Measurements from ENCODE around the gene DCUN1D2.

The DCUN1D2 gene

DNA sequence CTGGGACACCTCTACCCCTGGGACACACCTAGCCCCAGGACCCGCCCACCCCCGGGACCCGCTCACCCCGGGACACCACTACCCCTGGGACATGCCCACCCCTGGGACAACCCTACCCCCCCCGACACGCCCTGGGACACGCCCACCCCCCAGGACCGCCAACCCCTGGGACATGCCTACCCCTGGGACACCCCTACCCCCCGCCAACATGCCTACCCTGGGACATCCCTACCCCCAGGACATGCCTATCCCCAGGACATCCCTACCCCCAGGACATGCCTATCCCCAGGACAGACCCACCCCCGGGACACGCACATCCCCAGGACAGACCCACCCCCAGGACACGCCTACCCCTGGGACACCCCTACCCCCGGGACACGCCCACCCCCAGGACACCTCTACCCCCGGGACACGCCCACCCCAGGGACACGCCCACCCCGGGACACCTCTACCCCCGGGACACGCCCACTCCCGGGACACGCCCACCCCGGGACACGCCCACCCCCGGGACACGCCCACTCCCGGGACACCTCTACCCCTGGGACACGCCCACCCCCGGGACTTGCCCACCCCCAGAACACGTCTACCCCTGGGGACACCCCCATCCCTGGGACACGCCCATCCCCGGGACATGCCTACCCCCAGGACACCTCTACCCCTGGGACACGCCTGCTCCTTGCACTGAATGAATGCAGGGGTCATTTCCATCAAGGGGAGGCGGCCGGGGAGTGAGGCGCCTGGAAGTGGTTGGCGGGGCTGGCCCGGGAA is 69.5 kb downstream of the DCUN1D2 start:
- DNase-seq: no peak

DNA sequence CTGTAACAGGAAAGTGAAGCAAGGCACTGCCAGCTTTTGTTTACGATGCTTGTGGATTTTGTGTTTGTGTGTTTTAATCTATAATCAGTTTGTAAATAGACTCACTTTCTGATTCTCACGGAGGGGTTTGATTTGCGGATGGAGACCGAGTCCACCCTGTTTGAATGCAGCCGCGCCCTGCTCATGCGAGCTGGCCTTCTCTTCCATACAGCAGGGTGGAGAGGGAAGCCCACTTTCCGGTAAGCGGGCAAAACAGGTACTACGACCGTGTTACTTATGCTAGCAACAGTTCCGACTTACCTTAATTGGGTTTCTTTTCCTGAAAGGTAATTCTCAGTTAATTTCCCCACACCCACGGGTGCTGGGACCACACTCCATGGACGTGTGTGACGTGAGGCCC is 70.3 kb downstream of the DCUN1D2 start:
- DNase-seq: no peak

DNA sequence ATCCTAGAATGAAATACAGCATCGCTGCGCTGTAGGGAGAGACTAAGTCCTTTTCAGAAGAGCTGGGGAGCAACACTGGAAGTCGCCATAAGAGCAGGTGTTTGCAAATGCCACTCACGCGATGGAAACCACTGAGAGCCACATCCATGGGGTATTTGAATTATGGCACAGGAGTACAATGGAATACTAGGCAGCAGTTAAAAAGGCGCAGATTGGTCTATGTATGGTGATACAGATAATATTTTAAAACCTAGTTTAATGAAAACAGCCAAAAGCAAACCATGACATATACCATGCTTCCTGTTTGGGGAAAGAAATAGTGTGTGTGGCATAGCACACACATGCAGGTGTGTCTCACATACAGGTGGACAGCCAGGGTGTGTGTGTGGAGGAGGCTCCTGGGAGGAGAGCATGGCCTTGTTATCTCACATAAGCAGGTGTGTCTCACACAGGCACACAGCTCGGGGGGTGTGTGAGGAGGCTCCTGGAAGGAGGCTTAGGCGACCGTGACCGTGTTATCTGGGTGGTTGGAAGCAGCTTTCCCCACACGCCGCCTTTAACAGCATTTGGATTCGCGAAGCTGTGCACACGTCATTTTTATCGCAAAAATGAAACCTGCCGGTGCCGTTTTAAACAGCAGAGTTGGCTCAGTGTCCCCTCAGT is 70.8 kb downstream of the DCUN1D2 start:
- DNase-seq: no peak

DNA sequence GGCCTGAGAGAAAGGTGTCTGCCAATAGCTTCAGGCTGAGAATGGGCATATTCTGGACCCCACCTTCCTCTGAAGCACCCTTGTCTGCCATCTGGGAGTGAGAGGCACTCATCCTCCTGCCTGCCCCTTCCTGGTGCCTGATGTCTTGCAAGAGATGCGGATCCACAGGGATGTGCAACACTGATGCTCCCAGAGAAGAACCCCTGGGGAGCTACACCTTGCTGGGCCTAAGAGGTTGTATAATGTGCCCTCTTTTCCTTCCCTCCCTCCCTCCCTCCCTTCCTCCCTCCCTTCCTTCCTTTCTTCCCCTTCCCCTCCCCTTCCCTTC is 71.8 kb downstream of the DCUN1D2 start:
- DNase-seq: no peak

DNA sequence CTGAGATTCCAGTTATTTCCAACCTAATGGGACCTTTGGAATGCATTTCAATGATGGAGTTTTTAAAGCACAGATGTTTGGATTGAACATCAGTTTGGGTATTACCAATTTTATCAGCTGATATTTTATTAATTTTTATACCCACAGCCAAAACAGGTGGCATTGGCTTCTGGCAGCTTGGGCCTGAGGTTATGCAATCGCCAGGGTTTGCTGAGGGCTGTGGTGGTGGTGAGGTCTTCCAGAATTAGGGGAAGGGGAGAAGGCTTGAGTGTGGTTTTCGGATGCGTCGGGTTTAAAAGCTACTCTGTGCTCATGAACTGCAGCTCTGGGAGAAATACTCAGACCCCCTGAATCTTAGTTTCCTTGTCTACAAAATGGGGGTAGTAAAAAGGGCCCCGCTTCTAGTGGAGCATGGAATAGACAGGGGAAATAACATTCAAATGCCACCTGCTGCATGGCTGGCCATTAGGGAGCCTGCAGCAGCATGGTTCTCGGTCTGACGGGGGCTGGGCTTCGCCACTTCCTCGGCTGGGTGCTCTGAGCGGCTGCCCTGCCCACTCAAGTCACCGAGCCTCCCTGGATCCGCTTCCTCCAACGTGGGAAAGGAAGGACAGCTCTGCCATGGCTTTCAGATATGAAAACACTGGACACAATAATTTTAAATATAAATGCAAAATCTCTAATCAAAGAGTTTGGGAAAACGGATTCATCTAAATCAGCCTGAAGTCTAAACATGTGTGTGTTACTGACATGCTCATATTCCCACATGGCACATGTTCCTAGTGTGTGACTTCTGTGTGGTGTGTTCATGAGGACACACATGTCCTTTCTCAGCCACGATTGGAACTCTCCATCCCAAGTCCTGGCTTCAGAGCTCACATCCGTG is 72.4 kb downstream of the DCUN1D2 start:
- no peak for DNase-seq

DNA sequence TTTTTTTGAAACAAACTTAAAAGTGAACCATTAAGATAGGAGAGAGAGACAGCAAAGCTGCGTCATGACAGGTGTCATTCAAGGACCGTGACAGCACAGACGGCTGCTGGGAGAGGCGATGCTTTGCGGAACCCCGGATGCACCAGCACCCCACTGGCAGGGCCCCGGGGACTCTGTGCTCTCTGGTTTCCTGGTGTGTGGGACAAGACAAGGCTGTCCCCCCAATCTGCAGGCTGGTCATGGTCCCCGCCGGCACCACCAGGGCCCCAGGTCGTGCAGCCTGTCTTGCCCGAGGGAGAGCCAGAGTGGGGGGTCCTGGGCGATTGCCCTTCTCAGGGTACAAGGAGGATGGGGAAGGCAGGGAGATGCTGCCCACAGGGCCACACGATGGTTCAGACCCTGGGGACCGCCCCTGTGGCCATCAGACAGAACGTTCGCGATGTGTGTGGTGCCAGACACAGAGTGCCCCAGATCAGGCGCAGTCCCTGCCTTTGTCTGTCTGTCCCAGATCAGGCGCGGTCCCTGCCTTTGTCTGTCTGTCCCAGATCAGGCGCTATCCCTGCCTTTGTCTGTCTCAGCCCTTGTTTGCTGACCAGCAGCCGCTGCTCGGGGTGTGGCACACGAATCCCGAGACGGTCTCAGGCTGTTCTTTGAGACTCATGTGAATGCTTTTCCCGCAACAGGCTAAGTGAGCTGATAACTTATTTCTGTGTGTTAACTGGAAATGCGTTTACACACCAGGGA is 73.3 kb downstream of the DCUN1D2 start:
- no peak for DNase-seq

DNA sequence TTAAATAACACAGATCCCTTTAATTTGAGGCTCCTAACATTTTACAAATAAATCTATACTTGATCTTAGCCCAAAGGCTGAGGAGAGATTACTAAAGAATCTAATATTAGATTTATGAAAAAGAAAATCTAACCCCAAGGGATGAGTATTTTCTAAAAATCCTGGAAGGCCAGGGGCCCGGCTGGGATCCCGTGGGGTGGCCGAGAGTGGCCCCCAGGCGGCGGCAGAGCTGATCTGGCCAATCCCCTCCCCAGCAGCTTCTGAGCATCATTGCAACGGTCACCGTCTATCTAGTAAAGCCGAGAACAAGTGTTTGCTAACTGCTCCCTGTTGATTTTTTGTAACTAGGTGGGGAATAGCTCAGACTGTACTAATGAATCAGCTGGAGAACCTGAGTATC is 74.7 kb downstream of the DCUN1D2 start:
- no peak for DNase-seq

DNA sequence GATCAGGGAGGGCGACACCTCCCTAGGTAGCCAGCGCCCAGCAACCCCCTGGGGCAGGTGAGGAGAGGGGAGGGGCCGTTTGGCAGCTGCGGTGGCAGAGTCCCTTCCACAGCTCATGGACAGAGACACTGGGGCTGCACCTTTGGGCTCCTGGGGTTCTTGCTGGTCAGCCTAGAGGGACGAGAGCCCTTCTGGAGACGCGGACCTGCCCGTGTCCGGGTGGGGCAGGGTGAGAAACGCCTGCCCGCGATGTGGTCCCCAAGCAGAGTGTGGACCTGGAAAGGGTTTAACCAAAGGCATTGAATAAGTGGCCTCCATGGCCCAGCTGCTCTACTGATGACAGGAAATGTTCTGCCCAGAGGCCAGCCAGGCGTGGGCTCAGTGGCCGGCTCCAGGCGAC is 75.5 kb downstream of the DCUN1D2 start:
- no peak for DNase-seq

DNA sequence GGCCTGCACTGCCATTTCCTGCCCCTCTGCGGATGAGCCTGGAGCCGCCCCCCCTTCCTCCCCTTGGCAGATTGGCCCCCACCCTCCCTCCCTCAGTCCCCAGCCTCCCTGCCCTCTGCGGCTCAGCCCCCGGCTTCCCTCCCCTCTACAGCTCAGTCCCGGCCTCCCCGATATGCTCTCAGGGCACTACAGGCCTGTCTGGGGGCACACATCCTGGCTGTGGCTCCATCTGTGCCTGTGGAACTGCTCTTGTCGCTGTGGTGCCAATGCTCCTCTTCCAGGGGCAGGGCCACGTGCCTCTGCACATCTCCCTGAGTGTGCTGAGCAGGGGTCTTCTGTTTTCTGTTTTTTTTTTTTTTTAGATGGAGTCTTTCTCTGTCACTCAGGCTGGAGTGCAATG is 76.2 kb downstream of the DCUN1D2 start:
- DNase-seq: no peak

DNA sequence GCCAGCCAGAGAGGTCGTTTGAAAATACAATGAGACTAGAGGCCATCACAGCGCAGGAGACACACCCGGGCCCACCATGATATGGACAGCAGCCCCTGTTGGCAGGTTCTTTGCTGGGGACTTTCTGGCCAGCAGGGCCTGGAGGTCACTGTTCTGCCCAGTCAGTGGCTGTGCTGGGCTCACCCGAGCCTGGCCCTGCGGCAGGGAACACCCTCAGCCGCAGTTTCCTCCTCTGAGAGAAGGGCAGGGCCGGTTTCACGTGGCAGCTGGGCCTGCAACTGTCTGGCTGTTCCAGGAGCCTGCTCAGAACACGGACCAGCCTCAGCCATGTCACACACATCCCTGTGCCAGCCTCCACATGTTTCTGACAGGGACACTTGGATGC is 76.6 kb downstream of the DCUN1D2 start:
- no peak for DNase-seq

DNA sequence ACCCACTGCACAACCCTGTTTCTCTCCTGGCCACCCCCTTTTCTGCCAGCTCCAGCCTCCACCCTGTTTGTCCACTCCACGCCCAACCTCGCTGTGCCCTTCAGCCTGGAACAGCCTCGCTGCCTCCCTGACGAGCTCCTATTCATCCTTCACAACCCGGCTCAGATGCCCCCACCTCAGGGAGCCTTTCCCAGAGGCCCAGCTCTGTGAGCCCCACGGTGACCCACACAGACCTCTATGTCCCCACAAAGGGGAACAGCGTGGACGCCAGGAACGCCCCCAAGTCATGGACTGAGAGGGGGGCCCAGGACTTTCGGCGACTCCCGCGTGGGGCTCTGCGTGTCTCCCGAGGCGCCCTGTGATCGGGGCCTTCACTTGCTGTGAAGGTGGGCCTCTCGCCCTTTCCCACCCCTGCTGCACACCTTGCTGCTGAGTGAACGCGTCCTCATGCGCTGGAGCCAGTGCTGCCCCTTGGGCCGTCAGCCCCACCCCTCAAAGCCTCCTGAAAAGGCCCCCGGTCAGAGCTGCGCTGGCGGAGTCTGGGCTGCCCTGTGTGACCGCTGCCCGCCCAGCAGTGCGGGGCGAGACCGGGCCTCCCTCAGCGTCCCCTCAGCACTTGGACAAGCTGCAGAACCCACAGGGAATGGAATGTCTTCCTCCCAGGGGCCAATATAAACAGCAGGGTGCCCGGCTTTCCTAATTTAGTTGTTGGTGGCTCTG is 77.2 kb downstream of the DCUN1D2 start:
- DNase-seq: no peak

DNA sequence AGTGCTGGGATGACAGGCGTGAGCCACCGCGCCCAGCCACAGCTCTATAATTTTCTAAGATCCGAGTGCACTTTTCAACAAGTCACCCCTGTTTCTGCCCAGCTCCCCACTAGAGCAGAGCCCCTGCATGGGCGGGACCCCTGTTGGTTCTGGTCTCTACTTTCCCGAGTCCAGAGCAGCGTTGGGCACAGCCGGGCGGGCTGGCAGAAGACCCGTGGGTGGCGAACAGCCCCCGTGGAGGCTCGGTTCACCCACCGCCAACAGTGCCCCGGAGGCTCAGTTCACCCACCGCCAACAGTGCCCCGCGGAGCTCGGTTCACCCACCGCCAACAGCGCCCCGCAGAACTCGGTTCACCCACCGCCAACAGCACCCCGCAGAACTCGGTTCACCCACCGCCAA is 78.1 kb downstream of the DCUN1D2 start:
- no peak for DNase-seq

DNA sequence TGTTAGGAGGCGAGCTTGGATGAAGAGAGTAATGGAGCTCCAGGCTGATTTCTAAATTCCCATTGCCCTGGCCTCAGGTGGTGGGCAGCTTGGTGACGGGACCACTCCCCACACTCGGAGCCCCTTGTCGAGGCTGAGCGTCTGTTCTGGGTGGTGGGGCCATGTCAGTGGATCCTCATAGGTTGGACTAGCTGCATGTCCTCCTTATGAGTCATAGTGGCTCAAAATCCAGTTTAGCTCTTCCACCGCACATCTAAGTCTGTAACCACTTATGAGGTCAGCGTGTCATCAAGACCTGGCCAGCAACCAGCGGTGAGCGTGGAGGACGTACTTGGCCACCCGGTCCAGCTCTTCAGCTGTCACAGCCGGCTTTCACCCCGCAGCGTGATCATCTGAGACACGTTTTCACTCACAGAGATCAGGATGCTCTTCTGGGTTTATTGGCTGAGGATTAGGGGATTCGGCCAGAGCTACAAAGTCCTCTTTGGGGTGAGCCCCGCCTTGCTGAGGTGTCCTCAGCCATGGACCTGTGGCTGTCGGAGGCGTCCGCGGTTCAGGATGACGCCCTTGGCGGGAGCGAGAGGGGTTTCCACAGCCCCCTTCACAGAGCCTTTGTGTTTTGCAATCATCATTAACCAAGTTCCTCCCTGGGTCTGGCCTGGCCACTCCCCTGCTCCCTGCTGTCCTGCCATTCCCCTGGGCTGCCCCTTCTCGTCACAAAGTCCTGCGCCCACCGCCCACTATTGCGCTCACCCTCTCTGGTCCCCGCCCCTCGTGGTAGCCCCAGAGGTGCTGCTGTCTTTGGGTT is 79.1 kb downstream of the DCUN1D2 start:
- DNase-seq: no peak

DNA sequence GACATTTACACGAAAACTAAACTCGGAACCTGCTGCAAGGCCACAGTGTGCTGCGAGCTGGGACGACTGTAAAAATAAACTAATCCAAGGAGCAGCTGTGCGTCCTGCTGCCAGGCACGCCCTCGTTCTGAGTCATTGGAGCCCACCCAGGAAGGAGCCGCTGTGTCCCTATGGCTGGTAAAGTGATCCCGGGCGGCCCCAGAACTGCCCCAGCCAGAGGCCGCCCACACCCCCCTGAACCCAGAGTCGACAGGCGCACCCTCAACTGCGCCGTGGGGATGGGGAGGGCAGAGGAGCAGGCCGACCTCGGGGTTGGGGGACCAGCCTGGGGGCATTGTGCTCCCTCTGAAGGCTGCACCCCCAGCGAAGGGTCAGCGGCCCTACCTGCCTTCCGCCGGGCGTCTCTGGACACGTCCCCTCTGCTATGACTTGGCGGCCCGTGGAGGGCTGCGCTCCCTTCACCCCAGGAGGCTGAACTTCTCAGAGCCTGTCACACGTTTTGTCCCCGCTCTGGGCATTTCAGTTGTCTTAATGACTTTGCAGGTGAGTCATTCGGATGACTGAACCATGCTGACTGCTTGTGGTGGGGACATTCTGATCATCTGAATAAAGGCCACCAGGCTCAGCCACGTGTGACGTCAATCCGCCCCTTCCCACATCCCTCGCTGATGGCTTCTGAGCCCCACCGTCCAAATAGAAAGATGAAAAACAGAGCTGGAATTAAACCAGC is 79.9 kb downstream of the DCUN1D2 start:
- no peak for DNase-seq

DNA sequence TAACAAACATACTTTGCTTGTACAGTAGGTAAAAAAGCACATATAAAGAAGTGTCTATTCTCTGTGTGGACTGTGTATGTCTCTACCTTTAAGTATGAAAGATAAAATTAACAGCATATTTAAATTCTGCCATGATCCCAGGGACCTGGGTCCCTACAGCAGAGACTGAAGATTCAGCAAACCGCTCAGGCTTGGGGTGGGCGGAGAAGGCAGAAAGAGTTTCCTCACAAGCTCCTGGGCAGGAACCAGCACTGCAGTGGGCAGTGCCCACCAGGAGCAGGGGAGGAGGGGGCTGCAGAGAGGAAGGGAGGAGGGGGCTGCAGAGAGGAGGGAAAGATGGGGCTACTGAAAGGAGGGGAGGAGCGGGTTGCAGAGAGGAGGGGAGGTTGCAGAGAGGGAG is 81.9 kb downstream of the DCUN1D2 start:
- no peak for DNase-seq

DNA sequence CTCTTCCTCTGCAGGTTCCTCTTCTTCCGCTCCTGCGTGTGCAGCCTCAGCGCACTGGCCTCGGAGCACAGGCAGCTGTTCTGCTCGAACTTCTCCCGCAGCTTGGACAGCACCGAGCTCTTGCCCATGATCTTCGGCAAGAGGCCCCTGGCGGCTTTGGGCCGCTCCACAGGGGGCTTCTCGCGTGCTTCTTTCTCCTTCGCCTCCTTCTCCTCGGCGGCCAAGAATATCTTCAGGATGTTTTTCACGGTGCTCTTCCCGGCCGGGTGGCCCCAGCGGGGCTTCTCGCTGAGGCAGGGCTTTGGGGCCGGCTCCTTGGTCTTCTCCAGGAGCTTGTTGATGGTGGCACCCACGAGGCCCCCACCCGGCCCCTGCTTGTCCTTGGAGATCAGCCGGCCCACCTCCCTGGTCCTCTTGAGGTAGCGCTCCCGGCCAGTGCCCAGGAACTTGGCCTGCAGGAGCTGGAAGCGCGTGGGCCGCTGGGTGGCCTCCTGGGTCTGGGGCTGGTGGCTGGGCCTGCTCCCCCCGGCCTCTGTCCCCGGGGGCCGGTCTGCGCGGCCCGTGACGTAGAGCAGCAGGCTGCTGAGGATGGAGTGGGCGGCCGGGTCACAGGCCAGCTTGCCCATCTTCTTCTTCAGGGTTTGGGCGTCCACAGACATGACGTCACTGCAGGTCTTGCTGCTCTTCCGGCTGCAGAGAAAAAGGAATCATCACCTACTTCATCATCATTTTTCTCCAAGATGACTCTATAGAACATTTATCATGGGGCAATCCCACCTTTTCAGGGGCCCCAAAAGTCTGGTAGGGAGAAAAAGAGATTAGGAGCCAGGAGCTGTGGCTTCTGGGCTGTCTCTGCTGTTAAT is 82.7 kb downstream of the DCUN1D2 start:
- DNase-seq: no peak

DNA sequence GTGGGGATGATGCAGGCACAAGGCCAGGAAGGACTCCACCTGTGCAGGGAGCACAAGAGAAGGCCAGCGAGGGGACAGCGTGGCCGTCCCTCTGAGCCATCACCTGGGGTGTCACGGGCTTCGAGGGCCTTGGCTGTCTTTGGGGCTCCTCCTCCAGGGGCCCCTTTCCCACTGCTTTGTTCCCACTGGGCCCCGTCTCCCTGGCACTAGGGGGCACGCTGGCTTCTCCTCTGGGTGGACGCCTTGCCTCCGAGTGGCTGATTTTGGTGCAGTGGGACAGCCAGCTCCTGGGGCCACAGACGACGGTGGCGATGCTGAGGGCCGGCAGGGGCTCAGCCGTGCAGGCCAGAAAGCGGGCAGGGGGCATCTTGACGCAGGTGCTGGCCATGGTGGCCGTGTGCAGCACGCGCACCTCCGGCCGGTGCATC is 83.4 kb downstream of the DCUN1D2 start:
- no peak for DNase-seq

DNA sequence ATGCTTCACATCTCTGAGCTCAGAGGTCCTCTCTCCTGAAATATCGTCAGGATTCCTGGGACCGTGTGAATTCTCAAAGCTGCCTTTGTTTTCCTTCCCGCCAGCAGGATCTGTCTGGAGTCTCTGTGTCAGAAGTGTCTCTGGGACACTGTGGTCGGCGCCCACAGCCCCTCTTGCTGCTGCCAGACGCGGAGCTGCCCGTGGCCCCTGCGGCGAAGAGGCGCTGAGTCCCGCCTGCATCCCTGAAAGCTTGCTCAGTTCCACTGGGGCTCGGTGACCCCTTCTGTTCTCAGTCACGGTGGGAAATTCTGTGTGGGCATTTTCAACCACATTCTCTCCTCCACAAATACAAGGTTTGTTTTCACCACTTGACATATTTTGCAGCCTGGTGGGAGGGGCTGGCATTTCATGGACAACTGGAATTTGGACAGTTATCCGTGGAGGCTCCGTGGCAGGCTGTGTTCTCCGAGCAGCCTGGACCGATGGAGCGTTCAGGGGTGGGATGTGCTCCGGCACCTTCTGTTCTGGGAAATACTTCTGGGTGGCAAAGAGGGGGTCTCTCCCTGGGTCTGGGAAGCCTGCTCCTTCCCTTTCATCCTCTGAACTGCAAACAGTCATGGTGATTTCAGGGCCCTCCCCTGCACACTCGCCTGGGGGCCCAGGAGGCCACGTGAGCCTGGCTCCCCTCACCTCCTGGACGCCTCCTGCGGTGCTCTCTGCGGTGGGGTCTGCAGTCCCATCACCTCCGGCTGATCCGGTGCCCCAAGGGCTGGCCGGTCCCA is 84.0 kb downstream of the DCUN1D2 start:
- no peak for DNase-seq

Measured in AML-193 (cell line).